Measurements from ENCODE around the gene NDRG2. TPM values are rescaled to one million over a fixed set of nuclear protein-coding genes. Genes with fewer than 3 reads are reported as not detected.

The NDRG2 gene
- total RNA-seq, 4 donors from 2014 or later, result 111 to 563 (median 200) TPM

- Histone ChIP-seq H3K4me1 (no peaks in the 10 kb centered on the region), H3K9me3 (no peaks in the 10 kb centered on the region), H3K27ac (no peak overlapping the region), H3K4me3 (no peak overlapping the region), H3K36me3 (no peaks in the 10 kb centered on the region), H3K27me3 (no peaks in the 10 kb centered on the region)
- TF ChIP-seq POLR2A (IDR thresholded peaks at IDR 0.05) (no peak), CTCF (IDR thresholded peaks at IDR 0.05) (no peak)
- DNase-seq, result no peak
- intact Hi-C loops (cut with DNase I; ENCODE audit: low total_unique reads), result no loop called here
Observed at GRCh38 chr14:20999591-20999990, 25.3 kb downstream of the NDRG2 start.

- Histone ChIP-seq H3K36me3 (no peaks in the 10 kb centered on the region), H3K27me3 (no peaks in the 10 kb centered on the region), H3K4me3 (no peak within 1 kb of the TSS), H3K4me1 (no peaks in the 10 kb centered on the region), H3K9me3 (no peaks in the 10 kb centered on the region), H3K27ac (no peak within 1 kb of the TSS)
- DNase-seq, result no peak
- no peak for TF ChIP-seq CTCF (IDR thresholded peaks at IDR 0.05)
- no peak for TF ChIP-seq POLR2A (IDR thresholded peaks at IDR 0.05)
- intact Hi-C loops (cut with DNase I; ENCODE audit: low total_unique reads), result no loop called here
Observed at GRCh38 chr14:20998674-20999366, 26.0 kb downstream of the NDRG2 start, which contains the start of gene SLC39A2. Gene SLC39A2 (plus strand): TSS chr14:20999293. CDS start chr14:20999447, 154 bp downstream.

GRCh38 chr14:20998139-20998538, 26.7 kb downstream of the NDRG2 start:
- Histone ChIP-seq H3K4me1 (no peaks in the 10 kb centered on the region), H3K27me3 (no peaks in the 10 kb centered on the region), H3K9me3 (no peaks in the 10 kb centered on the region), H3K4me3 (no peak overlapping the region), H3K27ac (no peak overlapping the region), H3K36me3 (no peaks in the 10 kb centered on the region)
- no peak for DNase-seq
- intact Hi-C loops (cut with DNase I; ENCODE audit: low total_unique reads), result no loop called here
- TF ChIP-seq POLR2A (IDR thresholded peaks at IDR 0.05) (no peak), CTCF (IDR thresholded peaks at IDR 0.05) (no peak)

GRCh38 chr14:20997564-20997963, 27.3 kb downstream of the NDRG2 start:
- H3K27me3 ChIP-seq, result no peaks in the 10 kb centered on the region
- H3K4me1 ChIP-seq, result no peaks in the 10 kb centered on the region
- no peak for TF ChIP-seq POLR2A (IDR thresholded peaks at IDR 0.05)
- TF ChIP-seq CTCF (IDR thresholded peaks at IDR 0.05), result no peak
- H3K27ac ChIP-seq, result no peak overlapping the region
- intact Hi-C loops (cut with DNase I; ENCODE audit: low total_unique reads), result no loop called here
- no peaks in the 10 kb centered on the region for H3K9me3 ChIP-seq
- no peak overlapping the region for H3K4me3 ChIP-seq
- DNase-seq, result no peak
- H3K36me3 ChIP-seq, result no peaks in the 10 kb centered on the region

- H3K36me3 ChIP-seq, result no peaks in the 10 kb centered on the region
- H3K27ac ChIP-seq, result no peak overlapping the region
Observed at GRCh38 chr14:20997115-20997514, 27.7 kb downstream of the NDRG2 start.

More at GRCh38 chr14:20997115-20997514, 27.7 kb downstream of the NDRG2 start:
- Histone ChIP-seq H3K4me1 (peaks cover 0 to under 1% of the 10 kb centered on the region in 2 donors), H3K27me3 (no peaks in the 10 kb centered on the region), H3K4me3 (no peak overlapping the region), H3K9me3 (no peaks in the 10 kb centered on the region)
- no peak for DNase-seq
- intact Hi-C loops (cut with DNase I; ENCODE audit: low total_unique reads), result no loop called here
- TF ChIP-seq POLR2A (IDR thresholded peaks at IDR 0.05), result no peak
- no peak for TF ChIP-seq CTCF (IDR thresholded peaks at IDR 0.05)
